Endothelial cell of umbilical vein (primary cell): ENCODE measurements around the gene COL9A3. TPM values are rescaled to one million over a fixed set of nuclear protein-coding genes. Genes with fewer than 3 reads are reported as not detected.

ENCODE experiments used
- BruUV-seq: library from RNA; stranded (reverse); fragments of 400-500 nt; replicated peaks from 2 replicates; lab custom pipeline; 2021; lab: Mats Ljungman, UMichigan
- CTCF ChIA-PET: fragments of 300-600, 350-600 bp; sonication (Branson Sonifier 250); formaldehyde crosslinking; loops from one replicate; lab custom pipeline; 2021; ENCODE audit warnings: antibody characterized with exemption, inconsistent platforms; lab: Charles Lee
- POLR2A ChIA-PET: fragments of 300-600, 350-600 bp; sonication (Branson Sonifier 250); formaldehyde crosslinking; loops from one replicate; lab custom pipeline; 2021; ENCODE audit warnings: antibody characterized with exemption, inconsistent platforms; lab: Charles Lee
- DNase-seq: peaks from one replicate; pipeline ENCODE4 v3.0.0-alpha.2; 2011; ENCODE audit warnings: low read depth, low spot score
- FAIRE-seq: peaks from 2 replicates; lab custom pipeline; 2011; peaks lifted over from hg19 to GRCh38; lab: Jason Lieb, UNC
- H2AFZ ChIP-seq: 2 replicates; pipeline ENCODE4 v1.6.0; 2012; ENCODE audit warnings: low read depth, low read length, control low read depth, inconsistent platforms
- H3K27ac ChIP-seq: 2 replicates; pipeline ENCODE4 v1.5.1; 2011; ENCODE audit warnings: low read depth, mild to moderate bottlenecking, control low read depth, low read length, moderate library complexity; ENCODE audit not compliant: insufficient read depth
- H3K27me3 ChIP-seq, 2 experiments: 2 replicates each; pipeline versions ENCODE4 v1.6.0 to v1.6.1; 2011; ENCODE audit warnings: low read length in 2 of 2, mixed read lengths in 1 of 2; ENCODE audit not compliant: control insufficient read depth in 2 of 2, insufficient read depth in 2 of 2
- H3K36me3 ChIP-seq, 2 experiments: 2 replicates in 1 of 2; 3 replicates in 1 of 2; pipeline ENCODE4 v1.5.1; 2011; ENCODE audit warnings: low read length in 2 of 2, mild to moderate bottlenecking in 1 of 2, moderate library complexity in 1 of 2; ENCODE audit not compliant: control insufficient read depth in 2 of 2, insufficient read depth in 2 of 2; ENCODE audit errors: extremely low read depth in 1 of 2
- H3K4me1 ChIP-seq: 3 replicates; pipeline ENCODE4 v1.5.1; 2011; ENCODE audit warnings: mild to moderate bottlenecking, low read length; ENCODE audit not compliant: control insufficient read depth, insufficient read depth; ENCODE audit errors: extremely low read depth
- H3K4me2 ChIP-seq: 2 replicates; pipeline ENCODE4 v1.6.1; 2011; ENCODE audit warnings: low read length, control low read depth, mixed read lengths; ENCODE audit not compliant: insufficient read depth
- H3K4me3 ChIP-seq, 3 experiments: fragments of 200-600 bp in 1 of 3; sonication (generic), shearing (Covaris generic) in 1 of 3; replicated peaks in 1 of 3; 2 replicates each; pipeline ENCODE4 v1.5.1; 2011 to 2016; ENCODE audit warnings: control low read depth in 3 of 3, low read length in 3 of 3, mild to moderate bottlenecking in 2 of 3, inconsistent platforms in 1 of 3, low read depth in 1 of 3, moderate library complexity in 1 of 3; ENCODE audit not compliant: insufficient read depth in 1 of 3
- H3K79me2 ChIP-seq: 2 replicates; pipeline ENCODE4 v1.6.0; 2012; ENCODE audit warnings: low read length, inconsistent platforms; ENCODE audit not compliant: control insufficient read depth, insufficient read depth
- H3K9ac ChIP-seq: replicated peaks from 2 replicates; pipeline ENCODE3; 2011; ENCODE audit warnings: low read length, control low read depth; ENCODE audit not compliant: insufficient read depth; ENCODE audit errors: extremely low read depth
- H3K9me1 ChIP-seq: replicated peaks from 3 replicates; pipeline ENCODE4 v1.6.0; 2011; ENCODE audit warnings: mild to moderate bottlenecking, low read length; ENCODE audit not compliant: control insufficient read depth, insufficient read depth; ENCODE audit errors: extremely low read depth
- H3K9me3 ChIP-seq: replicated peaks from 2 replicates; pipeline ENCODE4 v1.5.1; 2012; ENCODE audit warnings: low read length, inconsistent platforms; ENCODE audit not compliant: control insufficient read depth, insufficient read depth
- H4K20me1 ChIP-seq: replicated peaks from 2 replicates; pipeline ENCODE3; 2011; ENCODE audit warnings: mild to moderate bottlenecking, low read length; ENCODE audit not compliant: control insufficient read depth, insufficient read depth; ENCODE audit errors: extremely low read depth
- CTCF ChIP-seq, 2 donors: IDR thresholded peaks; 1 replicate in 1 of 2; 2 replicates in 1 of 2; pipeline ENCODE4 v1.5.1; 2011; ENCODE audit warnings: low read length in 2 of 2, mild to moderate bottlenecking in 2 of 2, moderate library complexity in 2 of 2, control low read depth in 1 of 2, inconsistent platforms in 1 of 2, low read depth in 1 of 2; ENCODE audit not compliant: insufficient read depth in 1 of 2; ENCODE audit errors: extremely low read depth in 1 of 2
- EZH2 ChIP-seq: IDR thresholded peaks from 2 replicates; pipeline ENCODE4 v1.6.1; 2012; ENCODE audit warnings: borderline replicate concordance, low read depth, mild to moderate bottlenecking, moderate library complexity, low read length, inconsistent platforms; ENCODE audit not compliant: severe bottlenecking
- FOS ChIP-seq: IDR thresholded peaks from 2 replicates; pipeline ENCODE4 v1.6.1; 2011; ENCODE audit warnings: mild to moderate bottlenecking, low read length, moderate library complexity, borderline replicate concordance; ENCODE audit not compliant: insufficient read depth
- GATA2 ChIP-seq: IDR thresholded peaks from 2 replicates; pipeline ENCODE4 v1.7.0; 2011; ENCODE audit warnings: low read depth, mild to moderate bottlenecking, moderate library complexity, mixed read lengths, low read length; ENCODE audit not compliant: insufficient read length, insufficient read depth
- JUN ChIP-seq: IDR thresholded peaks from 2 replicates; pipeline ENCODE4 v1.6.1; 2011; ENCODE audit warnings: borderline replicate concordance, low read depth; ENCODE audit not compliant: insufficient read length, insufficient read depth
- MAX ChIP-seq: IDR thresholded peaks from 2 replicates; pipeline ENCODE4 v1.6.1; 2011; ENCODE audit not compliant: insufficient read depth, insufficient read length
- MYC ChIP-seq: IDR thresholded peaks from one replicate; pipeline ENCODE4 v1.6.1; 2011; ENCODE audit warnings: mild to moderate bottlenecking, low read depth, low read length
- POLR2A ChIP-seq: IDR thresholded peaks from 2 replicates; pipeline ENCODE4 v1.6.1; 2012; ENCODE audit warnings: low read depth, mild to moderate bottlenecking, control low read depth, low read length
- POLR2AphosphoS5 ChIP-seq: IDR thresholded peaks from 2 replicates; pipeline ENCODE4 v1.6.1; 2012; ENCODE audit warnings: low read depth, mild to moderate bottlenecking, control low read depth, low read length, moderate library complexity; ENCODE audit not compliant: insufficient read depth
- dilution Hi-C: fragments of 300-500 bp; cut with MboI; formaldehyde crosslinking; loops from one replicate; pipeline ENCODE4 v1.15.0; 2019; ENCODE audit warnings: low sequenced_read_pairs; ENCODE audit not compliant: extremely low pct_ligation_motif_present
- intact Hi-C: fragments of 100-400 bp; cut with micrococcal nuclease; formaldehyde crosslinking; loops from one replicate; pipeline ENCODE4 v1.10.0; 2022
- polyA plus RNA-seq, 4 experiments: library from polyadenylated mRNA; depleted of rRNA in 3 of 4; stranded (reverse) in 3 of 4; unstranded in 1 of 4; fragments of >200 nt; gene quantifications; 2 replicates each; pipeline versions ENCODE4 v1.2.1 to v1.2.3, GENCODE V29; 2011 to 2012; ENCODE audit warnings: missing spikeins in 1 of 4
- total RNA-seq: library from RNA; stranded (reverse); gene quantifications from 2 replicates; pipeline ENCODE4 v1.2.3, GENCODE V29; 2021

The COL9A3 gene
- total and polyA plus RNA-seq, 2 donors (not counting 3 experiments of a cell fraction or from before 2014, with no cell fraction given) = 0.46 to 0.60 TPM

- BruUV-seq = no TSS peak
- intact Hi-C loops (loop anchor here (1.0 to 10.0 kb wide), 2 partner anchors 434 to 489 kb away; partner anchors contain the start of gene ADRM1), dilution Hi-C loops (no loop called here)
- ChIA-PET CTCF (interaction anchor here (0.7 to 1.9 kb wide), 12 partner anchors 11 to 383 kb away, joined by 3 to 24 read pairs (median 5); partner anchors contain the start of gene NTSR1), POLR2A (no interaction called here)
- H3K9ac ChIP-seq = peak overlapping the region; percentile 41
- TF ChIP-seq JUN (no peak), EZH2 (no peak), POLR2A (no peak), POLR2AphosphoS5 (no peak), MYC (no peak), GATA2 (no peak), FOS (no peak), CTCF (IDR thresholded peaks at IDR 0.05; ENCODE audit: extremely low read depth in 1 of 2, insufficient read depth in 1 of 2, low read depth in 1 of 2, low read length in 2 of 2) (no peak), MAX (no peak)
- H3K27me3 ChIP-seq = no peaks in the 10 kb centered on the region
- peak overlapping the region; percentile 61 for H3K27ac ChIP-seq
- no peak for FAIRE-seq
- no peaks in the 10 kb centered on the region for H3K36me3 ChIP-seq
- no peaks in the 10 kb centered on the region for H3K9me3 ChIP-seq
- peaks cover 14% of the 10 kb centered on the region for H3K79me2 ChIP-seq
- no peaks in the 10 kb centered on the region for H4K20me1 ChIP-seq
- H3K9me1 ChIP-seq = no peaks in the 10 kb centered on the region
- no peak for DNase-seq
- peak overlapping the region; percentile 69 for H3K4me2 ChIP-seq
- H3K4me1 ChIP-seq = peaks cover 22% of the 10 kb centered on the region
- H3K4me3 ChIP-seq = no peak overlapping the region
- H2AFZ ChIP-seq = peak overlapping the region; percentile 93
Observed at GRCh38 chr20:62793757-62794006, 23.2 kb upstream of the COL9A3 start.
